ENCODE results near the gene XXYLT1. TPM values are rescaled to one million over a fixed set of nuclear protein-coding genes. Genes with fewer than 3 reads are reported as not detected.

The XXYLT1 gene
- total and polyA plus RNA-seq, 2 of the 4 experiments (the other 2 are of a cell fraction), result 14.7 to 18.1 TPM

GRCh38 chr3:195134431-195134830 is 136.5 kb downstream of the XXYLT1 start:
- Histone ChIP-seq H2AFZ (replicated peaks; ENCODE audit: low read length, poor library complexity) (no peak overlapping the region), H4K5ac (ENCODE audit: low read depth, low read length) (no peak overlapping the region), H3K27ac (ENCODE audit: insufficient read depth, low read length) (no peak overlapping the region), H3K23ac (ENCODE audit: low read depth, low read length) (no peak overlapping the region), H4K91ac (ENCODE audit: insufficient read depth, low read depth, low read length) (peak overlapping the region; percentile 3; the same call in 1 of the 2 replicates), H3K56ac (ENCODE audit: extremely low read depth, insufficient read depth, low read length) (no peak overlapping the region), H3K9ac (ENCODE audit: low read depth, low read length) (no peak overlapping the region), H2BK5ac (ENCODE audit: low read depth, low read length, poor library complexity, severe bottlenecking) (no peak overlapping the region), H2BK120ac (ENCODE audit: low read depth, low read length) (no peak overlapping the region), H2AK5ac (ENCODE audit: low read depth, low read length) (no peak overlapping the region), H3K14ac (replicated peaks; ENCODE audit: low read depth, low read length) (no peak overlapping the region), H3K4me2 (ENCODE audit: low read depth, low read length) (no peak overlapping the region), H2BK15ac (ENCODE audit: low read depth, low read length) (peak overlapping the region; percentile 53; the same call in 2 of the 3 replicates), H4K20me1 (ENCODE audit: insufficient read depth, low read length) (no peaks in the 10 kb centered on the region), H3K36me3 (ENCODE audit: control insufficient read depth, insufficient read depth, low read length) (no peaks in the 10 kb centered on the region), H3K9me3 (ENCODE audit: control insufficient read depth, insufficient read depth, low read length) (no peaks in the 10 kb centered on the region), H3K4me1 (ENCODE audit: control insufficient read depth, insufficient read depth, low read length) (peaks cover 4% of the 10 kb centered on the region), H2BK20ac (ENCODE audit: low read depth, low read length) (no peak overlapping the region), H3K18ac (ENCODE audit: low read depth, low read length) (no peak overlapping the region), H3K4ac (ENCODE audit: low read depth, low read length) (0 out of 2 replicates have a peak overlapping the region, but pooled peaks have one; percentile 7), H2AK9ac (replicated peaks; ENCODE audit: low read depth, low read length, poor library complexity) (no peak overlapping the region), H3K27me3 (ENCODE audit: control insufficient read depth, insufficient read depth, low read length) (no peaks in the 10 kb centered on the region), H3K79me1 (ENCODE audit: low read depth in 1 of 2, low read length in 2 of 2) (peaks cover 0 to 10% of the 10 kb centered on the region in 2 experiments; a peak in 2 of 4 replicates), H3K9me1 (ENCODE audit: insufficient read depth, low read length) (no peaks in the 10 kb centered on the region), H3K4me3 (ENCODE audit: insufficient read depth, low read depth, low read length) (no peak overlapping the region), H4K8ac (ENCODE audit: low read depth in 2 of 2, low read length in 2 of 2) (no peak overlapping the region)
- DNase-seq (no peak), ATAC-seq (ENCODE audit: low read depth) (no peak)
- no peak for TF ChIP-seq RCOR1 (IDR thresholded peaks at IDR 0.05; ENCODE audit: insufficient replicate concordance, low read length)
- TF ChIP-seq, protein P1, sequence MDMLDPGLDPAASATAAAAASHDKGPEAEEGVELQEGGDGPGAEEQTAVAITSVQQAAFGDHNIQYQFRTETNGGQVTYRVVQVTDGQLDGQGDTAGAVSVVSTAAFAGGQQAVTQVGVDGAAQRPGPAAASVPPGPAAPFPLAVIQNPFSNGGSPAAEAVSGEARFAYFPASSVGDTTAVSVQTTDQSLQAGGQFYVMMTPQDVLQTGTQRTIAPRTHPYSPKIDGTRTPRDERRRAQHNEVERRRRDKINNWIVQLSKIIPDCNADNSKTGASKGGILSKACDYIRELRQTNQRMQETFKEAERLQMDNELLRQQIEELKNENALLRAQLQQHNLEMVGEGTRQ (IDR thresholded peaks at IDR 0.05; ENCODE audit: low read depth, low read length), result no peak
- no peak for TF ChIP-seq MXI1 (IDR thresholded peaks at IDR 0.05; ENCODE audit: borderline replicate concordance, low read depth, low read length)
- no peak for TF ChIP-seq CEBPB (IDR thresholded peaks at IDR 0.05; ENCODE audit: low read depth, low read length)
- TF ChIP-seq RAD21 (IDR thresholded peaks at IDR 0.05; ENCODE audit: low read length), result no peak
- no peak for TF ChIP-seq POLR2A (IDR thresholded peaks at IDR 0.05; ENCODE audit: low read depth, low read length)
- TF ChIP-seq CTCF (conservative IDR thresholded peaks at IDR 0.05; ENCODE audit: low read depth, low read length), result no peak
- TF ChIP-seq MAZ (IDR thresholded peaks at IDR 0.05; ENCODE audit: borderline replicate concordance, low read depth, low read length), result no peak
- no peak for TF ChIP-seq FOS (IDR thresholded peaks at IDR 0.05; ENCODE audit: low read depth, low read length)
- TF ChIP-seq, protein P2, sequence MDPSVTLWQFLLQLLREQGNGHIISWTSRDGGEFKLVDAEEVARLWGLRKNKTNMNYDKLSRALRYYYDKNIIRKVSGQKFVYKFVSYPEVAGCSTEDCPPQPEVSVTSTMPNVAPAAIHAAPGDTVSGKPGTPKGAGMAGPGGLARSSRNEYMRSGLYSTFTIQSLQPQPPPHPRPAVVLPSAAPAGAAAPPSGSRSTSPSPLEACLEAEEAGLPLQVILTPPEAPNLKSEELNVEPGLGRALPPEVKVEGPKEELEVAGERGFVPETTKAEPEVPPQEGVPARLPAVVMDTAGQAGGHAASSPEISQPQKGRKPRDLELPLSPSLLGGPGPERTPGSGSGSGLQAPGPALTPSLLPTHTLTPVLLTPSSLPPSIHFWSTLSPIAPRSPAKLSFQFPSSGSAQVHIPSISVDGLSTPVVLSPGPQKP (IDR thresholded peaks at IDR 0.05; ENCODE audit: borderline replicate concordance, low read depth, low read length), result no peak
- TF ChIP-seq BHLHE40 (IDR thresholded peaks at IDR 0.05; ENCODE audit: low read depth, low read length), result no peak
- no peak for TF ChIP-seq RFX5 (IDR thresholded peaks at IDR 0.05; ENCODE audit: low read depth, low read length)
- ChIA-PET CTCF (interaction anchor here (1.2 to 2.1 kb wide), 2 partner anchors 136 to 452 kb away, joined by 5 to 11 read pairs; partner anchors contain the start of gene XXYLT1), POLR2A (ENCODE audit: unreplicated experiment) (no interaction called here)
- dilution Hi-C loops (cut with HindIII; ENCODE audit: low sequenced_read_pairs, unreplicated experiment), result no loop called here
- intact Hi-C loops (cut with micrococcal nuclease), result no loop called here
- in situ Hi-C loops (cut with MboI; ENCODE audit: low sequenced_read_pairs), result no loop called here
- no TSS peak for BruUV-seq (replicated peaks)
- no CpG with 5 or more reads among the region's 6 CpGs for WGBS, 2 experiments (ENCODE audit: extremely low coverage in 2 of 2, insufficient read length in 1 of 2)

Data from IMR-90 (cell line).